Measurements from ENCODE around the gene CA14.
A peak's percentile ranks its signal among the peaks of the same experiment; 100 is the strongest.
"Not testable (repeated sequence)": the region's sequence is repeated elsewhere in the genome, so short reads cannot be mapped to it uniquely, and the experiment has no call there.

CA14 gene

GRCh38 chr1:150281758-150282557 lies 24.4 kb downstream of the CA14 start, which contains the start of gene CIART:
TSS of gene CIART (plus strand) at chr1:150282554. CDS start at chr1:150283268, 714 bp downstream.
- DNase-seq, result peak; percentile 100

- DNase-seq, result no peak
These were observed 25.0 kb downstream of the CA14 start for GRCh38 chr1:150282558-150282958.

GRCh38 chr1:150283260-150283659 lies 25.7 kb downstream of the CA14 start:
- DNase-seq, result no peak

GRCh38 chr1:150288382-150288781 lies 30.8 kb downstream of the CA14 start:
- no peak for DNase-seq

- DNase-seq, result no peak
These were observed 31.2 kb downstream of the CA14 start for GRCh38 chr1:150288822-150289221.

- DNase-seq, result peak; percentile 95
These were observed 36.1 kb downstream of the CA14 start, which contains the start of gene MRPS21 for GRCh38 chr1:150293433-150294253. TSS of gene MRPS21 (plus strand) at chr1:150293861. CDS start at chr1:150294367, 506 bp downstream.

GRCh38 chr1:150295476-150295875 lies 37.9 kb downstream of the CA14 start:
- DNase-seq, result no peak

- DNase-seq, result no peak
These were observed 42.1 kb downstream of the CA14 start for GRCh38 chr1:150299716-150300115.

GRCh38 chr1:150302338-150302737 lies 44.8 kb downstream of the CA14 start:
- no peak for DNase-seq

GRCh38 chr1:150302902-150303301 lies 45.3 kb downstream of the CA14 start:
- DNase-seq, result no peak

GRCh38 chr1:150308585-150308984 lies 51.0 kb downstream of the CA14 start:
- not testable (repeated sequence) for DNase-seq

GRCh38 chr1:150309758-150310508 lies 52.4 kb downstream of the CA14 start:
- peak; percentile 64 for DNase-seq

GRCh38 chr1:150311762-150312161 lies 54.2 kb downstream of the CA14 start:
- DNase-seq, result no peak
